ENCODE measurements around the gene PI3.

Gene PI3

GRCh38 chr20:45189067-45189609 lies 14.4 kb downstream of the PI3 start:
- DNase-seq: no peak

- no peak for DNase-seq
Observed at GRCh38 chr20:45189861-45190260, 15.2 kb downstream of the PI3 start.

- DNase-seq: no peak
Observed at GRCh38 chr20:45191926-45192325, 17.2 kb downstream of the PI3 start.

GRCh38 chr20:45193331-45193730 lies 18.6 kb downstream of the PI3 start:
- DNase-seq: no peak

- no peak for DNase-seq
Observed at GRCh38 chr20:45206725-45207124, 32.0 kb downstream of the PI3 start, which contains the start of gene SEMG1. Gene SEMG1, plus strand, starts transcription at chr20:45207033. Its CDS starts 21 bp downstream, at chr20:45207054.

GRCh38 chr20:45209924-45210323 lies 35.2 kb downstream of the PI3 start:
- no peak for DNase-seq

GRCh38 chr20:45211569-45212474 lies 37.1 kb downstream of the PI3 start:
- DNase-seq: no peak

- no peak for DNase-seq
Observed at GRCh38 chr20:45212836-45213235, 38.1 kb downstream of the PI3 start.

- DNase-seq: no peak
Observed at GRCh38 chr20:45218124-45218523, 43.4 kb downstream of the PI3 start.

GRCh38 chr20:45218636-45219035 lies 43.9 kb downstream of the PI3 start:
- no peak for DNase-seq

GRCh38 chr20:45221076-45221475 lies 46.4 kb downstream of the PI3 start, which contains the start of gene SEMG2:
Gene SEMG2, plus strand, starts transcription at chr20:45221373. Its CDS starts 17 bp downstream, at chr20:45221390.
- DNase-seq: no peak

- no peak for DNase-seq
Observed at GRCh38 chr20:45223136-45223535, 48.4 kb downstream of the PI3 start.

Data from CD4-positive, alpha-beta T cell treated with Interleukin-10 for 1 hour (primary cell).